Breast epithelium (tissue), 3 donors: ENCODE measurements around the gene SCAP.

Source experiments
- CTCF ChIP-seq, 3 donors: fragments of 450-650 bp; IDR thresholded peaks; one replicate each; pipeline ENCODE4 v1.5.1; 2016 to 2017; ENCODE audit warnings: antibody characterized with exemption in 3 of 3, mild to moderate bottlenecking in 3 of 3, moderate library complexity in 3 of 3
- POLR2AphosphoS5 ChIP-seq, 3 donors: sonication (generic); formaldehyde crosslinking; IDR thresholded peaks; one replicate each; pipeline ENCODE4 v1.6.1; 2017; ENCODE audit warnings: antibody characterized with exemption in 3 of 3

GRCh38 chr3:47376393-47376792 is 99.3 kb downstream of the SCAP start:
- TF ChIP-seq POLR2AphosphoS5 (IDR thresholded peaks at IDR 0.05) (no peak), CTCF (IDR thresholded peaks at IDR 0.05) (no peak)
